Heart right ventricle (tissue), 16 donors: ENCODE measurements around the gene SLC5A5. TPM values are rescaled to one million over a fixed set of nuclear protein-coding genes. Genes with fewer than 3 reads are reported as not detected.

Experiments used
- ATAC-seq, 8 donors: fragments of 200-7000 bp; cut with Tn5 transposase; one replicate each; pipeline ENCODE4 v1.9.1; 2020; ENCODE audit warnings: mild to moderate bottlenecking in 8 of 8, moderate library complexity in 8 of 8, moderate number of reproducible peaks in 1 of 8
- DNase-seq, 2 donors: peaks; one replicate each; pipeline ENCODE4 v3.0.0-alpha.2; 2020
- H3K27ac ChIP-seq, 10 donors: fragments of 200-600 bp; sonication (generic) in 2 of 10; one replicate each; pipeline versions ENCODE4 v1.5.0 to v1.8.0; 2020 to 2022; ENCODE audit warnings: mild to moderate bottlenecking in 3 of 10
- H3K27me3 ChIP-seq, 7 donors: fragments of 200-600 bp; one replicate each; pipeline ENCODE4 v1.8.0; 2021 to 2022; ENCODE audit warnings: mild to moderate bottlenecking in 2 of 7
- H3K36me3 ChIP-seq, 9 donors: fragments of 200-600 bp; sonication (generic) in 1 of 9; one replicate each; pipeline versions ENCODE4 v1.5.0 to v1.8.0; 2020 to 2022; ENCODE audit warnings: mild to moderate bottlenecking in 2 of 9
- H3K4me1 ChIP-seq, 9 donors: fragments of 200-600 bp; sonication (generic) in 1 of 9; one replicate each; pipeline versions ENCODE4 v1.5.0 to v1.8.0; 2020 to 2022; ENCODE audit warnings: mild to moderate bottlenecking in 4 of 9
- H3K4me3 ChIP-seq, 10 donors: fragments of 200-600 bp; sonication (generic) in 2 of 10; one replicate each; pipeline versions ENCODE4 v1.5.0 to v1.8.0; 2020 to 2022; ENCODE audit warnings: mild to moderate bottlenecking in 7 of 10, moderate library complexity in 2 of 10
- H3K9me3 ChIP-seq, 11 donors: fragments of 200-600 bp in 10 of 11; sonication (generic) in 2 of 11; one replicate each; pipeline versions ENCODE4 v1.5.0 to v1.8.0; 2013 to 2022; ENCODE audit warnings: mild to moderate bottlenecking in 2 of 11, control low read depth in 1 of 11, moderate library complexity in 1 of 11
- WGBS, 2 donors: extraction: QIAGEN DNeasy Blood & Tissue Kit; methylation state at CpG; one replicate each; pipeline ENCODE4 v1.1.7; 2013; ENCODE audit warnings: inconsistent platforms in 1 of 2; 5-methylcytosine and 5-hydroxymethylcytosine counted together
- intact Hi-C, 10 donors: fragments of 100-400 bp; cut with DNase I; formaldehyde crosslinking; loops; one replicate each; pipeline versions ENCODE4 v1.11.1 to v1.14.2; 2022
- polyA plus RNA-seq, 2 donors: library from polyadenylated mRNA; stranded (reverse); fragments of 200-250 nt; gene quantifications; one replicate each; pipeline ENCODE4 v1.2.3, GENCODE V29; 2013
- total RNA-seq, 10 donors: library from RNA; stranded (reverse); fragmentation: NEBNext Ultra II Directional in 3 of 10; extraction: Animal tissue kit (Norgen Biotek cat#: 25700) in 3 of 10; gene quantifications; one replicate each; pipeline versions ENCODE4 v1.2.1 to v1.2.4, GENCODE V29; 2021 to 2023
- TF ChIP-seq, protein P1 (sequence below), 9 donors: fragments of 200-600 bp; sonication (generic) in 2 of 9; IDR thresholded peaks; one replicate each; pipeline versions ENCODE4 v1.5.0 to v1.8.0; 2021 to 2022; ENCODE audit warnings: antibody characterized with exemption in 9 of 9, mild to moderate bottlenecking in 5 of 9, moderate library complexity in 1 of 9
- donor health status: Arrhythmogenic right ventricular cardiomyopathy.
- donor health status: ischemic (EF 13 %, LVEDD 7.1; RV severe dilation, severe dysfunction).
- donor health status: healthy with polysubstance abuse.
- donor health status: DM: no; HTN: yes; CAD: no.
- donor health status: DM: no; HTN: no; CAD: no.
- donor health status: ischemic (EF 25% LVEDD 6.9; RV normal size, moderate dysfunction).
- donor health status: ischemic (EF 25% LVEDD 5.7; RV mildly dilated, moderate dysfunction).
- donor health status: healthy.
- donor health status: DM: yes; HTN: yes; CAD: no.
- donor health status: Ischemic cardiomyopathy.
- donor health status: ischemic (EF 35%, LVEDD 5.7; RV mildly dilated, moderate dysfunction).
- donor health status: nonischemic (EF 11% LVEDD 7.7; RV severe dilation, severe dysfunction).
- donor health status: DM: yes; HTN: yes; CAD: no.
- donor health status: PGD.
- donor health status: ischemic (EF 29% LVEDD 5.4; RV normal size, mild dysfunction).
- donor health status: nonischemic (EF 23%, LVEDD 6.1; RV moderate dilation, normal function).

SLC5A5 gene
- total and polyA plus RNA-seq, 12 donors: 0.16 TPM; not detected in 11

GRCh38 chr19:17889609-17890214 is 18.0 kb downstream of the SLC5A5 start:
- Histone ChIP-seq H3K9me3 (no peaks in the 10 kb centered on the region), H3K27me3 (peaks cover 0 to 46% (median 25%) of the 10 kb centered on the region in 7 donors), H3K27ac (no peak overlapping the region), H3K4me3 (no peak overlapping the region), H3K36me3 (no peaks in the 10 kb centered on the region), H3K4me1 (no peaks in the 10 kb centered on the region)
- intact Hi-C loops: no loop called here
- DNase-seq: peak in 1 of 2 donors; percentile 13
- TF ChIP-seq, protein P1, sequence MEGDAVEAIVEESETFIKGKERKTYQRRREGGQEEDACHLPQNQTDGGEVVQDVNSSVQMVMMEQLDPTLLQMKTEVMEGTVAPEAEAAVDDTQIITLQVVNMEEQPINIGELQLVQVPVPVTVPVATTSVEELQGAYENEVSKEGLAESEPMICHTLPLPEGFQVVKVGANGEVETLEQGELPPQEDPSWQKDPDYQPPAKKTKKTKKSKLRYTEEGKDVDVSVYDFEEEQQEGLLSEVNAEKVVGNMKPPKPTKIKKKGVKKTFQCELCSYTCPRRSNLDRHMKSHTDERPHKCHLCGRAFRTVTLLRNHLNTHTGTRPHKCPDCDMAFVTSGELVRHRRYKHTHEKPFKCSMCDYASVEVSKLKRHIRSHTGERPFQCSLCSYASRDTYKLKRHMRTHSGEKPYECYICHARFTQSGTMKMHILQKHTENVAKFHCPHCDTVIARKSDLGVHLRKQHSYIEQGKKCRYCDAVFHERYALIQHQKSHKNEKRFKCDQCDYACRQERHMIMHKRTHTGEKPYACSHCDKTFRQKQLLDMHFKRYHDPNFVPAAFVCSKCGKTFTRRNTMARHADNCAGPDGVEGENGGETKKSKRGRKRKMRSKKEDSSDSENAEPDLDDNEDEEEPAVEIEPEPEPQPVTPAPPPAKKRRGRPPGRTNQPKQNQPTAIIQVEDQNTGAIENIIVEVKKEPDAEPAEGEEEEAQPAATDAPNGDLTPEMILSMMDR (IDR thresholded peaks at IDR 0.05): no peak
- ATAC-seq: peak in 1 of 8 donors; percentile 47
- WGBS, 2 donors: 21 to 25% methylated on average over 18 of the region's 18 CpGs

- ATAC-seq (no peak), DNase-seq (no peak)
- no peaks in the 10 kb centered on the region for H3K36me3 ChIP-seq
- TF ChIP-seq, protein P1 (IDR thresholded peaks at IDR 0.05): no peak
- peaks cover 0 to 70% (median 48%) of the 10 kb centered on the region in 7 donors for H3K27me3 ChIP-seq
- no peaks in the 10 kb centered on the region for H3K9me3 ChIP-seq
- WGBS, 2 donors: 65 to 75% methylated on average over 9 of the region's 9 CpGs
- H3K4me1 ChIP-seq: no peaks in the 10 kb centered on the region
- intact Hi-C loops: no loop called here
- no peak overlapping the region for H3K4me3 ChIP-seq
- no peak overlapping the region for H3K27ac ChIP-seq
These were observed 22.0 kb downstream of the SLC5A5 start for GRCh38 chr19:17893766-17894165.

- Histone ChIP-seq H3K4me3 (no peak overlapping the region), H3K27me3 (peaks cover 0 to 38% (median 10%) of the 10 kb centered on the region in 7 donors), H3K4me1 (no peaks in the 10 kb centered on the region), H3K9me3 (peaks cover 0 to 11% (median 3%) of the 10 kb centered on the region in 11 donors), H3K27ac (no peak overlapping the region), H3K36me3 (no peaks in the 10 kb centered on the region)
- TF ChIP-seq, protein P1 (IDR thresholded peaks at IDR 0.05): no peak
- intact Hi-C loops: no loop called here
- ATAC-seq: no peak
- DNase-seq: no peak
- WGBS, 2 donors: 53 to 63% methylated on average over 6 of the region's 6 CpGs
These were observed 31.0 kb downstream of the SLC5A5 start for GRCh38 chr19:17902701-17903100.

- Histone ChIP-seq H3K27me3 (peaks cover 0 to 13% (median 7%) of the 10 kb centered on the region in 7 donors), H3K9me3 (peaks cover 0 to 30% (median 13%) of the 10 kb centered on the region in 11 donors), H3K4me1 (no peaks in the 10 kb centered on the region), H3K36me3 (no peaks in the 10 kb centered on the region), H3K27ac (no peak overlapping the region), H3K4me3 (no peak overlapping the region)
- intact Hi-C loops: no loop called here
- ATAC-seq (no peak), DNase-seq (no peak)
- WGBS, 2 donors: 87 to 90% methylated on average over 3 of the region's 3 CpGs
- TF ChIP-seq, protein P1 (IDR thresholded peaks at IDR 0.05): no peak
These were observed 36.5 kb downstream of the SLC5A5 start for GRCh38 chr19:17908244-17908643.
